HL-60 (cell line): ENCODE measurements around the gene SPNS2.

ENCODE experiments used
- GABPA ChIP-seq: IDR thresholded peaks from 2 replicates; pipeline ENCODE4 v1.6.1; 2012; ENCODE audit warnings: low read depth
- POLR2AphosphoS5 ChIP-seq: IDR thresholded peaks from 2 replicates; pipeline ENCODE4 v1.6.1; 2012; ENCODE audit warnings: low read depth
- TF ChIP-seq, protein P1 (sequence below): IDR thresholded peaks from one replicate; pipeline ENCODE4 v1.5.1; 2011; ENCODE audit warnings: low read length, control low read depth, inconsistent platforms; ENCODE audit not compliant: insufficient read depth
- TF ChIP-seq, protein P2 (sequence below): IDR thresholded peaks from 2 replicates; pipeline ENCODE4 v1.6.1; 2012; ENCODE audit warnings: low read depth; ENCODE audit not compliant: insufficient replicate concordance

DNA sequence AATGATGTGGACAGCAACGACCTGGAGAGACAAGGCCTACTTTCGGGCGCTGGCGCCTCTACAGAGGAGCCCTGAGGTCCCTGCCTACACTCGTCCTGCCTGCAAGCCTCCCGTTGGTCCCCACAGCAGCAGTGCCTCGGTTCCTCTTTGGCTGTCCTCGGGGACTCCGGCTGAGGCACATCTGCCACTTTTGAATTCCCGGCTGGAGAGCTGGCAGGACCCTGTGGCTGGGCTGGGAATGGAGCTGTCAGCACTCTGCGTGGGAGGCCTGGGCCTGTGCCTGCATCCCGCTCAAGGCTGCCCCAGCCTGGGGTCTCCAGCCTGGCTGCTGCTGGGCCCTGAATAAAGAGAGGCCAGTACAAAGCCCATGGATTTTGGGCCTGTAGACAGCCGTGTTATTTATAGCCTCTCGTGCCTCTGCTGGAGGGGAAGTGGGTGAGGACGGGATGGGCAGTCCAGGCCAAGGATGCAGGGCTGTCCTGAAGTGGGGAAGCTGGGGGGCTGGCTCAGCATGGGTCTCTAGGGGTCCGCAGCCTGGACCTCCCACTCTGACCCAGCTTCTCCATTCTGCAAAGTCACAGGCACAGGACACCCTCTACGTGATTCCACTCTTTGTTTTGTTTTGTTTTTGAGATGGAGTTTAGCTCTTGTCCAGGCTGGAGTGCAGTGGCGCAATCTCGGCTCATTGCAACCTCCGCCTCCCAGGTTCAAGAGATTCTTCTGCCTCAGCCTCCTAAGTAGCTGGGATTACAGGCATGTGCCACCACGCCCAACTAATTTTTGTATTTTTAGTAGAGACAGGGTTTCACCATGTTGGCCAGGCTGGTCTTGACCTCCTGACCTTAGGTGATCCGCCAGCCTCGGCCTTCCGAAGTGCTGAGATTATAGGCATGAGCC is 10.6 kb upstream of the SPNS2 start:
- TF ChIP-seq, protein P1, sequence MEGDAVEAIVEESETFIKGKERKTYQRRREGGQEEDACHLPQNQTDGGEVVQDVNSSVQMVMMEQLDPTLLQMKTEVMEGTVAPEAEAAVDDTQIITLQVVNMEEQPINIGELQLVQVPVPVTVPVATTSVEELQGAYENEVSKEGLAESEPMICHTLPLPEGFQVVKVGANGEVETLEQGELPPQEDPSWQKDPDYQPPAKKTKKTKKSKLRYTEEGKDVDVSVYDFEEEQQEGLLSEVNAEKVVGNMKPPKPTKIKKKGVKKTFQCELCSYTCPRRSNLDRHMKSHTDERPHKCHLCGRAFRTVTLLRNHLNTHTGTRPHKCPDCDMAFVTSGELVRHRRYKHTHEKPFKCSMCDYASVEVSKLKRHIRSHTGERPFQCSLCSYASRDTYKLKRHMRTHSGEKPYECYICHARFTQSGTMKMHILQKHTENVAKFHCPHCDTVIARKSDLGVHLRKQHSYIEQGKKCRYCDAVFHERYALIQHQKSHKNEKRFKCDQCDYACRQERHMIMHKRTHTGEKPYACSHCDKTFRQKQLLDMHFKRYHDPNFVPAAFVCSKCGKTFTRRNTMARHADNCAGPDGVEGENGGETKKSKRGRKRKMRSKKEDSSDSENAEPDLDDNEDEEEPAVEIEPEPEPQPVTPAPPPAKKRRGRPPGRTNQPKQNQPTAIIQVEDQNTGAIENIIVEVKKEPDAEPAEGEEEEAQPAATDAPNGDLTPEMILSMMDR, result no peak
- no peak for TF ChIP-seq POLR2AphosphoS5
- TF ChIP-seq, protein P2, sequence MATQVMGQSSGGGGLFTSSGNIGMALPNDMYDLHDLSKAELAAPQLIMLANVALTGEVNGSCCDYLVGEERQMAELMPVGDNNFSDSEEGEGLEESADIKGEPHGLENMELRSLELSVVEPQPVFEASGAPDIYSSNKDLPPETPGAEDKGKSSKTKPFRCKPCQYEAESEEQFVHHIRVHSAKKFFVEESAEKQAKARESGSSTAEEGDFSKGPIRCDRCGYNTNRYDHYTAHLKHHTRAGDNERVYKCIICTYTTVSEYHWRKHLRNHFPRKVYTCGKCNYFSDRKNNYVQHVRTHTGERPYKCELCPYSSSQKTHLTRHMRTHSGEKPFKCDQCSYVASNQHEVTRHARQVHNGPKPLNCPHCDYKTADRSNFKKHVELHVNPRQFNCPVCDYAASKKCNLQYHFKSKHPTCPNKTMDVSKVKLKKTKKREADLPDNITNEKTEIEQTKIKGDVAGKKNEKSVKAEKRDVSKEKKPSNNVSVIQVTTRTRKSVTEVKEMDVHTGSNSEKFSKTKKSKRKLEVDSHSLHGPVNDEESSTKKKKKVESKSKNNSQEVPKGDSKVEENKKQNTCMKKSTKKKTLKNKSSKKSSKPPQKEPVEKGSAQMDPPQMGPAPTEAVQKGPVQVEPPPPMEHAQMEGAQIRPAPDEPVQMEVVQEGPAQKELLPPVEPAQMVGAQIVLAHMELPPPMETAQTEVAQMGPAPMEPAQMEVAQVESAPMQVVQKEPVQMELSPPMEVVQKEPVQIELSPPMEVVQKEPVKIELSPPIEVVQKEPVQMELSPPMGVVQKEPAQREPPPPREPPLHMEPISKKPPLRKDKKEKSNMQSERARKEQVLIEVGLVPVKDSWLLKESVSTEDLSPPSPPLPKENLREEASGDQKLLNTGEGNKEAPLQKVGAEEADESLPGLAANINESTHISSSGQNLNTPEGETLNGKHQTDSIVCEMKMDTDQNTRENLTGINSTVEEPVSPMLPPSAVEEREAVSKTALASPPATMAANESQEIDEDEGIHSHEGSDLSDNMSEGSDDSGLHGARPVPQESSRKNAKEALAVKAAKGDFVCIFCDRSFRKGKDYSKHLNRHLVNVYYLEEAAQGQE, result no peak
- no peak for TF ChIP-seq GABPA
